Activated T-cell treated with anti-CD3 and anti-CD28 coated beads, Interleukin-2, amount 50 U/mL, for 24 hours (primary cell): Measurements from ENCODE around the gene SENP5.

Experiments
- DNase-seq: peaks from one replicate; pipeline ENCODE4 v3.0.0-alpha.2; 2020
- H3K27ac Mint-ChIP-seq: 2 replicates; pipeline ENCODE4 v1.8.0; 2020; ENCODE audit warnings: mild to moderate bottlenecking, mixed read lengths
- H3K27me3 Mint-ChIP-seq: 2 replicates; pipeline ENCODE4 v1.8.0; 2020; ENCODE audit warnings: mixed read lengths
- H3K36me3 Mint-ChIP-seq: 2 replicates; pipeline ENCODE4 v1.8.0; 2020; ENCODE audit warnings: low read depth, mixed read lengths
- H3K4me1 Mint-ChIP-seq: 2 replicates; pipeline ENCODE4 v1.8.0; 2020; ENCODE audit warnings: low read depth, mixed read lengths
- H3K4me3 Mint-ChIP-seq: 2 replicates; pipeline ENCODE4 v1.8.0; 2020; ENCODE audit warnings: mild to moderate bottlenecking, moderate library complexity, mixed read lengths
- H3K9me3 Mint-ChIP-seq: 2 replicates; pipeline ENCODE4 v1.8.0; 2020; ENCODE audit warnings: mixed read lengths

Gene SENP5

GRCh38 chr3:196916221-196916620, 48.5 kb downstream of the SENP5 start:
- Mint-ChIP-seq H3K9me3 (no peaks in the 10 kb centered on the region), H3K27me3 (no peaks in the 10 kb centered on the region), H3K4me3 (no peak overlapping the region), H3K36me3 (peaks cover 58% of the 10 kb centered on the region), H3K27ac (no peak overlapping the region), H3K4me1 (no peaks in the 10 kb centered on the region)
- DNase-seq: no peak

DNA sequence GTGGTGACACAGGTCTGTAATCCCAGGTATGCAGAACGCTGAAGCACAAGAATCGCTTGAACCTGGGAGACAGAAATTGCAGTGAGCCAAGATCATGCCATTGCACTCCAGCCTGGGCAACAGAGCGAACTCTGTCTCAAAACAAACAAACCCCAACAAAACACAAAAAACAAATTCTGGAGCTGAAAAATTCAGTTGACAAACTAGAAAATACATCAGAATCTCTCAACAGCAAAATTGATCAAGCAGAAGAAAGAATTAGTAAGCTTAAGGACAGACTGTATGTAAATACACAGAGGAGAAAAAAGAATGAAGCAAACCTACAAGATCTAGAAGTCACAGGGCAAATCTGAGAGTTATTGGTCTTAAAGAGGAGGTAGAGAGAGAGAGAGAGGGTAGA, 49.3 kb downstream of the SENP5 start:
- H3K9me3 Mint-ChIP-seq: no peaks in the 10 kb centered on the region
- H3K4me1 Mint-ChIP-seq: no peaks in the 10 kb centered on the region
- no peak for DNase-seq
- no peak overlapping the region for H3K27ac Mint-ChIP-seq
- H3K27me3 Mint-ChIP-seq: no peaks in the 10 kb centered on the region
- H3K4me3 Mint-ChIP-seq: no peak overlapping the region
- peaks cover 58% of the 10 kb centered on the region for H3K36me3 Mint-ChIP-seq

- Mint-ChIP-seq H3K9me3 (no peaks in the 10 kb centered on the region), H3K27me3 (no peaks in the 10 kb centered on the region), H3K4me3 (no peak overlapping the region), H3K36me3 (peaks cover 71% of the 10 kb centered on the region), H3K4me1 (no peaks in the 10 kb centered on the region), H3K27ac (peak overlapping the region; percentile 15)
- no peak for DNase-seq
These were observed 51.2 kb downstream of the SENP5 start for GRCh38 chr3:196918968-196919367.

DNA sequence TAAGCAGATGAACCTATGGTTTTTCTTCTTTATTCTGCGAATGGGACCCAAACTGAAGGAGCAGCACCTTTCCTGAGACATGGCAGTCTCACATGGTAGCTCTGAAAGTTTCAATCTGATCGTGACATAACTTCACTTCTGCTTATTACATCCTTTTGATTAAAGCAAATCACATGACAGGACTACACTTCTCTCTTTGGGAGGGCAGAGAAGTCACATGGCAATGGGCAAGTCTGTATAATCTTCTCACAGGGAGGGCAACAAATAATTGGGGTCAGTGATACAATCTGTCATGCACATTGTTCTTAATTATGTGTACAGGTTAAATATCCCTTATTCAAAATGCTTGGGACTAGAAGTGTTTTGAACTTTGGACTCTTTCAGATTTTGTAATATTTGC, 53.0 kb downstream of the SENP5 start:
- H3K4me3 Mint-ChIP-seq: no peak overlapping the region
- H3K27ac Mint-ChIP-seq: peak overlapping the region; percentile 2
- H3K9me3 Mint-ChIP-seq: no peaks in the 10 kb centered on the region
- DNase-seq: no peak
- H3K36me3 Mint-ChIP-seq: peaks cover 67% of the 10 kb centered on the region
- H3K4me1 Mint-ChIP-seq: no peaks in the 10 kb centered on the region
- no peaks in the 10 kb centered on the region for H3K27me3 Mint-ChIP-seq

- peaks cover 85% of the 10 kb centered on the region for H3K36me3 Mint-ChIP-seq
- no peaks in the 10 kb centered on the region for H3K4me1 Mint-ChIP-seq
- H3K9me3 Mint-ChIP-seq: no peaks in the 10 kb centered on the region
- peak overlapping the region; percentile 51 for H3K27ac Mint-ChIP-seq
- no peak for DNase-seq
- no peak overlapping the region for H3K4me3 Mint-ChIP-seq
- H3K27me3 Mint-ChIP-seq: no peaks in the 10 kb centered on the region
These were observed 60.1 kb downstream of the SENP5 start for GRCh38 chr3:196927571-196928453.

DNA sequence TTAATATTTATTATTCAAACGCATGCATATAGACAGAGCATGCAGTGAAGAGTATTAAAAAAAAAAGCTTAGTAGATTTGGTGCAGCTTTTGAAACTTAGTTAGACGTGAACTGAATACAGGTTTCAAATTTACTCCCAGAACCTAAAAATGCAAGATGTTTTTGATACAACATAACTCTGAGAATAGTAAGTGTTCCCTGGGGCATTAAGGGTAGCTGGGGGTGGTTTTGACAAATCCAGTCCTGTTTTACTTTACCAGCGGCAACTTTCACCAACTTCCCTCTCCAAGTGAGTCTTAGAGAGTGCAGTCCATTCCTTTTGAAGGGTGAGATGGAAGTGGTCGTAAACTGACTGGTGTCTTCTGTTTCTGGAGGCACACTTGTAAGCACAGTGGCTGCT, 63.4 kb downstream of the SENP5 start:
- H3K4me3 Mint-ChIP-seq: no peak overlapping the region
- H3K36me3 Mint-ChIP-seq: peaks cover 92% of the 10 kb centered on the region
- no peaks in the 10 kb centered on the region for H3K4me1 Mint-ChIP-seq
- peak overlapping the region; percentile 10 for H3K27ac Mint-ChIP-seq
- no peaks in the 10 kb centered on the region for H3K27me3 Mint-ChIP-seq
- H3K9me3 Mint-ChIP-seq: no peaks in the 10 kb centered on the region
- DNase-seq: no peak

DNA sequence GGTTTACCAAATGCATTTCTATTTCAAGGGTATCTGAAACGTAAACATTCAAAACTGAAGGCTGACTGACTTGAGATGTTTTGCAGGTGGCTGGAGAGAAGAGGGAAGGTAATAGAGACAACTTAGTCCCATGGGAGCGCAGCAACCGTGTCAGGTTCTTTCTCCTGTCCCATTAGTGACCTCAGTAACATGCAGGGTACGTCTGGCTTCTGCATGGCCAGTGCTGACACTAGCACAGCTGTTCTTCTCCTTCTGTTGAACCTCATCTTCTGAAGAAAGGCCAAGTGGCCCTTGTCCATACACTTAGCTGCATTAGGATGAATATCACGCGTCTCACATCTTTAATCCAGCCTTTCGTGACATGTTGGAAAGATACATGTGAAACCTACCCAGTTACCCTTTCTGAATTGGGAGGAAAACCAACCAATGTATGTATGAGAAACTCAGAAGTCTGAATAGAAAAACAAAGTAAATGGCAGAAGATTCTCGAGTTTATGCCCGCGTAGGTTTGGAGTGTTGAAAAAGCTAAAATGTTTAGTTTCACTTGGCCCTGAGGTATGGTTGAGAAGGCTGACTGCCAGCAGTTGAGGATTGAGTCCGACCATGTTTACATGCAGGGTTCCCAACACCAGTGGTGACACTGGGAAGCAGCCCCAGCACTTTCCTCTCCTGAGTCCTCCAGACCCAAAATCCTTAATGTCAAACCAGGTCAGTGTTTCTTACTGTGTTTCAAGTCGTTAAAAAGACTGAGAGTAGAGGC, 64.3 kb downstream of the SENP5 start:
- no peak overlapping the region for H3K4me3 Mint-ChIP-seq
- no peak for DNase-seq
- H3K36me3 Mint-ChIP-seq: peaks cover 97% of the 10 kb centered on the region
- H3K27ac Mint-ChIP-seq: peak overlapping the region; percentile 54
- H3K9me3 Mint-ChIP-seq: no peaks in the 10 kb centered on the region
- no peaks in the 10 kb centered on the region for H3K27me3 Mint-ChIP-seq
- peaks cover 2% of the 10 kb centered on the region for H3K4me1 Mint-ChIP-seq

DNA sequence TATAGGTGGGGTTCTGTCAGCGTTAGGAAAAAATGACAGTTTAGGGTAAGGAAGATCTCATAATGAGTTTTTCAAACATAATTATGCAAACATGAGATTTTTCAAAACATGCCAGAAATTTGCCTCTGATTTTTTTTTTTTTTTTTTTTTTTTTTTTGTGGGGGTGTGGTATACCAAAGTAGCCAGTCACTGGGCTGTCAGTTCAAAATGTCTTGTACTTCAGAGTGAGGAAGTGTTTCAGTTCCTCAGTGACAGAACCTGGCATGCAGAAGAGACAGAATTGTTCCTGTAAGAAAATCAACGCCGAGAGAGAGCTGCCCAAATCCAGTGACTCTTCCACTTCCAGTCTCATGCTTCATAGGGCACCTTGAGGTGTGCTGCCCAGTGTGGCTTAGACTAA, 64.9 kb downstream of the SENP5 start:
- no peaks in the 10 kb centered on the region for H3K27me3 Mint-ChIP-seq
- peak overlapping the region; percentile 54 for H3K27ac Mint-ChIP-seq
- H3K4me3 Mint-ChIP-seq: no peak overlapping the region
- H3K36me3 Mint-ChIP-seq: peaks cover 98% of the 10 kb centered on the region
- H3K4me1 Mint-ChIP-seq: peaks cover 7% of the 10 kb centered on the region
- DNase-seq: no peak
- no peaks in the 10 kb centered on the region for H3K9me3 Mint-ChIP-seq

DNA sequence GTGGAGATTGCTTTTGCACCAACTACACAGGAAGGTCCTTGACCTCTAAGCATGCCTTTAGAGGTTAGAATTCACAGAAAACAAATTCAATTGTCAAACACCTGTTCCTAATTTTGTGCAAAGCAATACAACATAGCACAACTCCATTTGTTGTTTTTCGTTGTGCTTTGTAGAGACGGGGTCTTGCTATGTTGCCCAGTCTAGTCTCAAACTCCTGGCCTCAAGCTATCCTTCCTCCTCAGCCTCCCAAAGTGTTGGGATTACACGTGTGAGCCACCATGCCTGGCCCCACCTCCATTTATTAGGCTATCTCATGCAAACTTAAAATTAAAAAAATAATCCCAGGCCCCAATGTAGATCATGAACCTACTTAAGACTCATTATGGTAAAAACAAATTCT, 68.6 kb downstream of the SENP5 start:
- no peak for DNase-seq
- no peak overlapping the region for H3K4me3 Mint-ChIP-seq
- H3K36me3 Mint-ChIP-seq: peaks cover 98% of the 10 kb centered on the region
- H3K4me1 Mint-ChIP-seq: peaks cover 38% of the 10 kb centered on the region
- H3K27me3 Mint-ChIP-seq: no peaks in the 10 kb centered on the region
- peak overlapping the region; percentile 84 for H3K27ac Mint-ChIP-seq
- H3K9me3 Mint-ChIP-seq: no peaks in the 10 kb centered on the region

DNA sequence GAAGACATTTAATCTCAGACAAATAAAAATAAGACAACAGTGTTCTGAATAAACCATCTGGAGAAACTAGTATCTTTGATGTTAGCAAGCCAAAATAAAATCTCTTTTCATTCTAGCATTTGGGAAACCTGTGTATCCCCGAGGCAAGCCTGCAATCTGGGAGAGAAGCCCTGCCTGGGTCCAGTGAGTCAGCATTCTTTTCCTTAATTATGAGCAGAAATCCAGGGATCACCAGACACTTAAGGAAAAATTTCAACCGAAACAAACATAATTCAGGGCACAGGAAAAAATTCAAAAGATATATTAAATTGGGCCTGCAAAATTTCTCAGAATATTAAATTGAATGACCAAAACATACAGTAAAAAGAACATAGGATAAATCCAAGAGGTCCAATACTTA, 70.4 kb downstream of the SENP5 start:
- H3K9me3 Mint-ChIP-seq: no peaks in the 10 kb centered on the region
- peaks cover 41% of the 10 kb centered on the region for H3K4me1 Mint-ChIP-seq
- DNase-seq: no peak
- H3K27ac Mint-ChIP-seq: peak overlapping the region; percentile 84
- no peaks in the 10 kb centered on the region for H3K27me3 Mint-ChIP-seq
- H3K36me3 Mint-ChIP-seq: peaks cover 96% of the 10 kb centered on the region
- H3K4me3 Mint-ChIP-seq: no peak overlapping the region

DNA sequence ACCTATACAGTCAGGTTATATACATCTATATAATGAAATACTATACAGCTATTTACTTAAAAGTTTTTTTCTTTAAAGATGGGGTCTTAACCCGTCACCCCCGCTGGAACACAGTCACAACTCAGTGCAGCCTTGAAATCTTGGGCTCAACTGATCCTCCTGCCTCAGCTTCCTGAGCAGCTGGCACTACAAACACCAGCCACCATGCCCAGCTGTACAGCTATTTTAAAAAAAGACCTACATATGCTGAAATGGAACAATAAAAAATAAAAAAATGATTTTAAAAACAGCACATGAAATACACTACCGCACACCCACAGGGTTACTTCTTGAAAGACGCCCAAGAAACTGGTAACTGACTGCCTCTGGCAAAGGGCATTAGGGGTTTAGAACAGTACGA, 70.9 kb downstream of the SENP5 start:
- Mint-ChIP-seq H3K4me1 (peaks cover 45% of the 10 kb centered on the region), H3K9me3 (no peaks in the 10 kb centered on the region), H3K27me3 (no peaks in the 10 kb centered on the region), H3K4me3 (peak overlapping the region; percentile 99), H3K36me3 (peaks cover 96% of the 10 kb centered on the region), H3K27ac (peak overlapping the region; percentile 86)
- no peak for DNase-seq

DNA sequence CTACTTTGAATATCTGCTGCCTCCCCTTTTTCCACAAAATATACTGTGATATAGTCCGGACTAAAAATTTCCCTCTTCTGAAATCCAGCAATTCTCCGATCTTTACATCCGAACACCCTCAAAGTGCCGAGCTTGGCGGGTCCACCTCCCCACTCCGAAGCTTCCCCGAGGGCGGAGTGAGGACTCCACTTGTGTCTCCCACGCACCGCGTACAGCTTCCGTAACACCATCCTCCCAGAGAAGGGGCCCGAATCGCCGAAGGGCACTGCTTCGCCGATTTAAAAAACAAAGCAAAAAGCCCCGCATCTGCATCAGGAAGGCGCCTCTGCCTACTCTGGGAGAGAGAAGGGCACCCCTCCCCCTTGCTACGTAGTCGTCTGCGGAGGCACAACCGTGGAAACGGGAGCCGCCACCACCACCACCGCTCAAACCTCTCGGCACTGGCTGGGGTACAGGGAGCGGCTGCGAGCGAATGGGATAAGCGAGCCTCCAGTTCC, 74.1 kb downstream of the SENP5 start:
- H3K27me3 Mint-ChIP-seq: no peaks in the 10 kb centered on the region
- no peaks in the 10 kb centered on the region for H3K9me3 Mint-ChIP-seq
- peak overlapping the region; percentile 98 for H3K27ac Mint-ChIP-seq
- peak overlapping the region; percentile 99 for H3K4me3 Mint-ChIP-seq
- DNase-seq: peak; percentile 79
- H3K36me3 Mint-ChIP-seq: peaks cover 91% of the 10 kb centered on the region
- peaks cover 59% of the 10 kb centered on the region for H3K4me1 Mint-ChIP-seq

- Mint-ChIP-seq H3K36me3 (peaks cover 86% of the 10 kb centered on the region), H3K4me1 (peaks cover 55% of the 10 kb centered on the region), H3K27me3 (no peaks in the 10 kb centered on the region), H3K27ac (peak within 1 kb of the TSS; percentile 98), H3K9me3 (no peaks in the 10 kb centered on the region), H3K4me3 (peak within 1 kb of the TSS; percentile 99)
- peak; percentile 100 for DNase-seq
These were observed 74.7 kb downstream of the SENP5 start, which contains the start of gene NCBP2 for GRCh38 chr3:196942226-196942914. Gene NCBP2, minus strand, starts transcription at chr3:196942528. Its CDS starts 25 bp downstream, at chr3:196942503.

DNA sequence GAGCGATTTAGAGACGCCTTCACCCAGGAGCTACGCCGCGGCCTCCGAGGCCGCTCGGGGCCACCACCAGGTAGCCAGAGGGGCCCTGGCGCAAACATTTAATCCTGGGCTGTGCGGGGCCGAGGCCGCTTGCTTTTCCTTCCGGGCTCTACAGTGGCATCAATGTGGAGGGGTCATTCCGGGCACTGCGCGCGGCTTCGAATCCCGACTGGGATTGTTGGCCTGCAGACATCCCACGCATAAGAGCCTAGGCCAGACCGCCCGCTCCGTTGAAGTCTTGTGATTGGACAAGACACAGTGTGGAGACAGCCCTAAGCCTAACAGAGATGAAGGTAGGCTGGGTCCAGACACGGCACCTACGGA, 75.2 kb downstream of the SENP5 start:
- no peak for DNase-seq
- Mint-ChIP-seq H3K4me1 (peaks cover 50% of the 10 kb centered on the region), H3K36me3 (peaks cover 80% of the 10 kb centered on the region), H3K27me3 (no peaks in the 10 kb centered on the region), H3K27ac (peak overlapping the region; percentile 95), H3K4me3 (peak overlapping the region; percentile 99), H3K9me3 (no peaks in the 10 kb centered on the region)
